ENCODE data around the gene SPATA13. TPM values are rescaled to one million over a fixed set of nuclear protein-coding genes. Genes with fewer than 3 reads are reported as not detected.

Gene SPATA13
- total RNA-seq, 1 experiment from 2014 or later: 21.4 TPM

DNA sequence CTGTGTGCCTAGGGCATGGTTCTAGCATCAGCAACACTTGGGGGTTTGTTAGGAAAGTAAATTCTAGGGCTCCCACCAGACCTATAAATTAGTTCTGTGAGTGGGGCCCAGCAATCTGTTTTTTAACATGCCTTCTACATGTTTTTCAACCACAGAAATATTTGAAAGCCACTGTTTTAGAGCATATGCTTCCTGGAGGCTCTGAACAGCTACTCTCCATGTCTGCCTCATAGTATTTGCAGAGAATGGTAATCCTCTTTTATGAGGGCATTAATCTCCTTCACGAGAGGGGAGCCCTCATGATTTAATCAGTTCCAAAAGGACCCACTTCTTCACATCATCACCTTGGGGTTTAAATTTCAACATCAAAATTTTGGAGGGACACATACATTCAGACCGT, 6.0 kb downstream of the SPATA13 start:
- Histone ChIP-seq H3K9me3 (ENCODE audit: control insufficient read depth in 1 of 2, insufficient read depth in 1 of 2, low read depth in 1 of 2, low read length in 2 of 2) (no peaks in the 10 kb centered on the region), H3K4me3 (replicated peaks in 1 of 2; ENCODE audit: low read depth in 1 of 2, low read length in 2 of 2) (no peak overlapping the region), H3K9me2 (ENCODE audit: insufficient read depth) (no peaks in the 10 kb centered on the region), H2AFZ (ENCODE audit: low read depth, low read length, poor library complexity, severe bottlenecking) (no peak overlapping the region), H3K27me3 (ENCODE audit: insufficient read depth, low read length) (no peaks in the 10 kb centered on the region), H3K36me3 (ENCODE audit: control insufficient read depth in 1 of 2, insufficient read depth in 2 of 2, low read length in 2 of 2) (peaks cover 0 to 15% of the 10 kb centered on the region in 2 experiments; a peak in 3 of 4 replicates), H3K4me2 (ENCODE audit: low read length) (no peak overlapping the region), H3K27ac (ENCODE audit: low read depth, low read length) (no peak overlapping the region), H3K79me2 (ENCODE audit: insufficient read depth, low read length) (peaks cover 94% of the 10 kb centered on the region), H4K20me1 (ENCODE audit: insufficient read depth) (no peaks in the 10 kb centered on the region), H3K9ac (ENCODE audit: low read length) (no peak overlapping the region), H3K4me1 (ENCODE audit: control insufficient read depth in 1 of 2, insufficient read depth in 2 of 2, low read length in 2 of 2) (peaks cover 12 to 14% of the 10 kb centered on the region in 2 experiments; a peak in 3 of 4 replicates)
- intact Hi-C loops (cut with micrococcal nuclease): no loop called here
- RAD21 ChIA-PET (ENCODE audit: low non-redundant PET in 1 of 2, low total read pairs in 2 of 2, uncharacterized antibody in 2 of 2, unreplicated experiment in 2 of 2): no interaction called here
- no peak for TF ChIP-seq RAD21 (IDR thresholded peaks at IDR 0.05; ENCODE audit: low read depth)
- no peak for TF ChIP-seq JUND (IDR thresholded peaks at IDR 0.05)
- TF ChIP-seq TCF7L2 (IDR thresholded peaks at IDR 0.05; ENCODE audit: borderline replicate concordance, extremely low read depth, insufficient read depth, insufficient read length): no peak
- no peak for TF ChIP-seq POLR2AphosphoS5 (IDR thresholded peaks at IDR 0.05; ENCODE audit: low read depth, low read length)
- TF ChIP-seq ZNF274 (IDR thresholded peaks at IDR 0.05; ENCODE audit: low read depth, low read length): no peak
- TF ChIP-seq SIN3A (IDR thresholded peaks at IDR 0.05; ENCODE audit: low read depth): no peak
- TF ChIP-seq SRF (IDR thresholded peaks at IDR 0.05; ENCODE audit: low read depth): no peak
- no peak for TF ChIP-seq REST (IDR thresholded peaks at IDR 0.05; ENCODE audit: low read depth)
- TF ChIP-seq MAX (IDR thresholded peaks at IDR 0.05): no peak
- no peak for TF ChIP-seq ZBTB33 (IDR thresholded peaks at IDR 0.05; ENCODE audit: extremely low read depth, insufficient replicate concordance, low read length)
- no peak for TF ChIP-seq ELF1 (IDR thresholded peaks at IDR 0.05; ENCODE audit: borderline replicate concordance, low read depth)
- TF ChIP-seq CBX3 (IDR thresholded peaks at IDR 0.05; ENCODE audit: low read depth): no peak
- no peak for TF ChIP-seq POLR2A (IDR thresholded peaks at IDR 0.05; ENCODE audit: borderline replicate concordance, extremely low read depth, insufficient read depth, insufficient read length)
- TF ChIP-seq, protein P1, sequence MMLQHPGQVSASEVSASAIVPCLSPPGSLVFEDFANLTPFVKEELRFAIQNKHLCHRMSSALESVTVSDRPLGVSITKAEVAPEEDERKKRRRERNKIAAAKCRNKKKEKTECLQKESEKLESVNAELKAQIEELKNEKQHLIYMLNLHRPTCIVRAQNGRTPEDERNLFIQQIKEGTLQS (IDR thresholded peaks at IDR 0.05): no peak
- TF ChIP-seq EGR1 (IDR thresholded peaks at IDR 0.05; ENCODE audit: low read depth): no peak
- no peak for TF ChIP-seq ZFX (IDR thresholded peaks at IDR 0.05)
- POLR2A ChIA-PET: no interaction called here
- CTCF ChIA-PET: no interaction called here
- DNase-seq (ENCODE audit: low read depth, low spot score) (no peak), ATAC-seq (no peak)
- BruUV-seq (replicated peaks): no TSS peak

Measured in HCT116 (cell line).